ENCODE data around the gene ULK3.

ULK3 gene

DNA sequence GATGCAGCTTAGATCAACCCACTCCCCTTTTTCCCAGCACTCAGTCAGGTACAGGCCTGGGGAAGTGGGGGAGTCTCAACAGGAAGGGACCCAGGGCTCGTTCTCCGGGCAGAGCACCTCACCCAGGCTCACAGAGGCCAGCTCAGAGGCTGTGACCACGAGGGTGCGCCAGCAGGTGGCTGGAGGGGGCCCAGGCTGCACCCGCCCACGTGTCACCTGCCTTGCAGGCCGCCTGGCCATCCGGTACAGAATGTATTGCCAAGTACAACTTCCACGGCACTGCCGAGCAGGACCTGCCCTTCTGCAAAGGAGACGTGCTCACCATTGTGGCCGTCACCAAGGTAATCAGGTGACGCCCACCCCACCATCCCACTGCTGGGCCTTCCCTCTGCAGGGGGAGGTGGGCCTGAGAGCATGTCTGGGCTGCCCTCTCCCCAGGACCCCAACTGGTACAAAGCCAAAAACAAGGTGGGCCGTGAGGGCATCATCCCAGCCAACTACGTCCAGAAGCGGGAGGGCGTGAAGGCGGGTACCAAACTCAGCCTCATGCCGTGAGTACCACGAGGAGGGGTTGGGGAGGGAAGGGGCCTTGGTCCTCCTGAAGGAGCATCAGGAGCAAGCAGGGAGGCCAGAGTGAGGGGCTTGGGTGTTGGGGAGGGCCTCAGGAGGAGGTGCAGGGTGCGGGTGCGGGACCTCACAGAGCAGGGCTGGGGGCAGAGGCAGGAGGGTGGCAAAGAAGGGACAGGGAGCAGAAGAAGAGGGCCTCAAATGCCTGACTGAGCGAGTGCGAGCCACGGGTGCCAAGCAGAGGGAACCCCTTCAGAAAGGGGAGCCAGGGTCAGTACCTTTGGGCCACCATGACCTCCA, 44.3 kb downstream of the ULK3 start:
- Mint-ChIP-seq H3K27me3 (no peaks in the 10 kb centered on the region), H3K36me3 (ENCODE audit: low read depth) (peaks cover 85% of the 10 kb centered on the region), H3K27ac (peak overlapping the region; percentile 92), H3K9me3 (no peaks in the 10 kb centered on the region), H3K4me1 (ENCODE audit: low read depth) (peaks cover 61% of the 10 kb centered on the region), H3K4me3 (peak overlapping the region; percentile 15)
- peak; percentile 38 for DNase-seq

DNA sequence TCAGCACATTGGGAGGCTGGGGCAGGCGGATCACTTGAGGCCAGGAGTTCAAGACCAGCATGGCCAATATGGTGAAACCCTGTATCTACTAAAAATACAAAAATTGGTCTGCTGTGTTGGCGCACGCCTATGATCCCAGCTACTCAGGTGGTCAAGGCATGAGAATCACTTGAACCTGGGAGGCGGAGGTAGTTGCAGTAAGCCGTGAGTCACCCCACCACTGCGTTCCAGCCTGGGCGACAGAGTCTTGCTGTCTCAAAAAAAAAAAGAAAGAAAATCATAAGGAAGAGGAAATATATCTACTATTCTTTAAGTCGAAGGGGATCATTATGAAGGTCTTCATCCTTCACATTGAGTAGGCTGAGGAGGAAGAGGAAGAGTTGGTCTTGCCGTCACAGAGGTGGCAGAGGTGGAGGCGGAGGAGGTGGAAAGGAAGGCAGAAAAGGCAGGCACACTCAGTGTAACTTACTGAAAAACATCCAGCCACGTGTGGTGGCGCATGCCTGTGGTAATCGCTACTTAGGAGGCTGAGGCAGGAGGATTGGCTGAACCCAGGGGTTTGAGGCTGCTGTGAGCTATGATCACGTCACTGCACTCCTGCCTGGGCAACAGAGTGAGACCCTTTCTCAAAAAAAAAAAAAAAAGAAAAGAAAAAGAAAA, 46.9 kb downstream of the ULK3 start:
- peaks cover 87% of the 10 kb centered on the region for H3K4me1 Mint-ChIP-seq (ENCODE audit: low read depth)
- no peaks in the 10 kb centered on the region for H3K27me3 Mint-ChIP-seq
- peaks cover 84% of the 10 kb centered on the region for H3K36me3 Mint-ChIP-seq (ENCODE audit: low read depth)
- peak overlapping the region; percentile 32 for H3K4me3 Mint-ChIP-seq
- DNase-seq, result peak; percentile 62
- H3K9me3 Mint-ChIP-seq, result no peaks in the 10 kb centered on the region
- peak overlapping the region; percentile 91 for H3K27ac Mint-ChIP-seq

DNA sequence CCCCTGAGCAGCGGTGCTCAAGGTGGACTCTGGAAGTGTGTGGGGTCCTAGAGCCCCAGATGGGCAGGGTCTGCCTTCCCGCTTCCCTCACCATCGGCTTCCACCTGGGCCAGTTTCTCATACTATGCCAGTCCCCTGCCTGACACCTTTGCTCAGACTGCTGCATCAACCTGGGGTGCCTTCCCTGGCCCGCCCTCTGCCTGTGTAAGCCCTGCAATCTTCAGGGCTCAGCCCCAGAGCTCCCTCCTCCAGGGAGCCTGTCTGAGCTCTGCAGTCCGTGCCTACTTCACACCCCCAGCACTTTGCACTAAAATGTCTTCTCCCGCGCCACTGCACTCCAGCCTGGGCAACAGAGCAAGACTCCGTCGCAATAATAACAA, 48.0 kb downstream of the ULK3 start:
- Mint-ChIP-seq H3K27me3 (no peaks in the 10 kb centered on the region), H3K4me1 (ENCODE audit: low read depth) (peaks cover 94% of the 10 kb centered on the region), H3K4me3 (peak overlapping the region; percentile 45), H3K9me3 (no peaks in the 10 kb centered on the region), H3K27ac (peak overlapping the region; percentile 91), H3K36me3 (ENCODE audit: low read depth) (peaks cover 84% of the 10 kb centered on the region)
- DNase-seq, result peak; percentile 38

DNA sequence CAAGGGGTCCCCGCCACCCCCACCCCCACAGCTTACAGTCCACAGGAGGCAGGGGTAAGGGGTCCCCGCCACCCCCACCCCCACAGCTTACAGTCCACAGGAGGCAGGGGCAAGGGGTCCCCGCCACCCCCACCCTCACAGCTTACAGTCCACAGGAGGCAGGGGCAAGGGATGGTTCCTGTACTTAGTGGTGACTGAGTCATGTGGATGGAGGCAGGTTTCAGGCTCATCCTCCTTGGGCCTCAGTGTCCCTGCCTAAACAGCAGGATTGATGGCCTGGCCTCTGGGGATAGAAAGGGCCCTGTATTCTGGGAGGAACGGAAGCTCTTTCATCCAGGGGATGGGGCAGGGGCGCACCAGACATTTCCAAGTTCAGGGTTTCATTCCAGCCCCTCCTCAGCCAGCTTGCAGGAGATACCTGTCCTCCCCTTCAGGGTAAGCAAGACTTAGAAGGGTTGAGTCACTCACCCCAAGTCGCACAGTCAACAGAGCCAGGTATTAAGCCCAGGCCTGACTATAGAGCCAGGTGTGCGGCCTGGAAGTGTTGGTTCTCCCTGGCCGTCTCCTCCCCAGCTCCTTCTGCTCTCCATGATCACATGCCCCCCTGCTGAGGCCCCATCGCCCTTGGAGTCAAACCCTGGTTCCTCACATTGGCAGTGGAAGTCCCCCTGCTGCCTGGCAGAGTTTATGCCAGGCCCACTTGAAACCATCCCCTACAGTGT, 48.5 kb downstream of the ULK3 start:
- no peaks in the 10 kb centered on the region for H3K9me3 Mint-ChIP-seq
- no peaks in the 10 kb centered on the region for H3K27me3 Mint-ChIP-seq
- DNase-seq, result peak; percentile 40
- H3K4me1 Mint-ChIP-seq (ENCODE audit: low read depth), result peaks cover 94% of the 10 kb centered on the region
- H3K4me3 Mint-ChIP-seq, result peak overlapping the region; percentile 45
- H3K27ac Mint-ChIP-seq, result peak overlapping the region; percentile 91
- H3K36me3 Mint-ChIP-seq (ENCODE audit: low read depth), result peaks cover 84% of the 10 kb centered on the region

DNA sequence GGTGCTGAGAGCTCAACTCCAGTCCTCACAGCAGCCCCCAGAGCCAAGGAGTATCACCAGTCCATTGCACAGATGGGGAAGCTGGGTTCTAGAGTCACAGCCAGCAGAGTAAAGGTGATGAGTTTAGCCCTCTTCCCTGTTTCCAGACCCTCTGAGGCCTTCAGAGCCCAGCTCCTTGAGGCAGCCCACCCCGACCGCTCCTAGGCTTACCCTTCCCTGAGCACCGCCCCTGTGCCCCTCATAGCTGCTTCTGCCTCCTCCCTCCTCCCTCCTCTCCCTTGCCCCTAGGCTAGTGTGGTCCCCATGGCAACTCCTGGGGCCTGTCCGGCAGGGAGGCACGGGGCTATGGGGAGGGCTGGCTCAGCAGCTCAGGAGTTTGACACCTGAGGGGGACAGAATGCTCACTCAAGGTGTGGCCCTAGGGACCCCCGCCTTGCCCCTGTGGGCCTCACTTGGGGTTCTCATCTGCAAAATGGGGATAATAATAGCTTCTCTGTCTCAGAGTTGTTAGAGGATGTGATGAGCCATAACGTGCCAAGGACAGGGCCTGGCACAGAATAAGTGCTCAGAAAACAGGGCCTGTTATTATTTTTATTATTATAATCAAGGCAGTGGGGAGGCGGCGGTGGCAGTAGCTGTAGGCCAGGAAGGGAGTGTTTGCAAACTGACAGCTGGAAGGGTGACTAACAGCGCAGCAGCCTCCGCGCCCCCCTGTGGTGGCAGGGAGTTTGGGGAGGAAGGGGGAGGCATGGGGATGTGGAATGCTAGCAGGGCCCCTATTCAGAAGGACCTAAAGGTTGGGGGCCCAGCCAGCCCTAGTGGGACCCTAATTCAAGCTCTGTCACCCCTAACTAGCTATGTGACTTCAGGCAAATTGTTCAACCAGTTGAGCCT, 49.6 kb downstream of the ULK3 start:
- DNase-seq, result peak; percentile 77
- Mint-ChIP-seq H3K4me1 (ENCODE audit: low read depth) (peaks cover 94% of the 10 kb centered on the region), H3K9me3 (no peaks in the 10 kb centered on the region), H3K27ac (peak overlapping the region; percentile 99), H3K27me3 (no peaks in the 10 kb centered on the region), H3K4me3 (peak overlapping the region; percentile 38), H3K36me3 (ENCODE audit: low read depth) (peaks cover 84% of the 10 kb centered on the region)

DNA sequence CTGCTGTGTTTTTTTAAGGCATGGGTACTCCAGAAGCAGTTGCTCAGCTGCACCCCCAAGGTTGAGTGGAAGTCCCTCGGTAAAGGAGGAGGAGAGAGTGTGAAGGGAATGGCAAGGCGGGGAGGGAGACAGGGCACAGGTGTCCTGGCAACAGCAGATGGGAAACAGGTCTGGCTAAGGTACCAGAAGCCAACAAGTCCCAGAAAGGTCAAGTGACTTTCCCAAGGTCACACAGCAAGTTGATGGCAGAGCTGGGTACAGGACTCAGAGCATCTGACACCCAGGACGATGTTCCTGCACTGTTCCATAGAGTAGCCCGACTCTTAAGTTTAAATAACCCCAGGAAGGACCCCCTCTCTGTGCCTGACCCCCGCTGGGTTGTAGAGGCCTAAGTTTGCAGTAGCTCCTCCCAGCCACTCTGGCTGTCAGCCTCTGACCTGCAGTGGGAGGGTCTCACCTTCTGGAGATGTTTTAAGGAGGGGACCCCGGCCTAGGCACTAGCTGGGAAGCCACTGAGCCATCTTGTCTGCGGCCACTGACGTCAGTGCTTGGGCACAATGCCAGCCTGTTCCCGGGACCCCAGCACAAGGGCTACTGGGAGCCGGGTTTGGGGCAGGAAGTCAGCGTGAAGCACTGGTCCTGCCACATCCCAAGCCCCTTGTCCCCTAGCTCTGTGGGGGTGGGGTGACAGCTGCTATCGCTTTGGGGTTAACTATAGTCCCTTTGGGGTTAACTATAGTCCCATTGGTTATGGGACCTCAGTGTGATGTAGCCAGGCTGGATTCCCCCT, 50.5 kb downstream of the ULK3 start:
- Mint-ChIP-seq H3K9me3 (no peaks in the 10 kb centered on the region), H3K36me3 (ENCODE audit: low read depth) (peaks cover 81% of the 10 kb centered on the region), H3K27me3 (no peaks in the 10 kb centered on the region), H3K27ac (peak overlapping the region; percentile 99), H3K4me3 (peak overlapping the region; percentile 97), H3K4me1 (ENCODE audit: low read depth) (peaks cover 94% of the 10 kb centered on the region)
- no peak for DNase-seq

DNA sequence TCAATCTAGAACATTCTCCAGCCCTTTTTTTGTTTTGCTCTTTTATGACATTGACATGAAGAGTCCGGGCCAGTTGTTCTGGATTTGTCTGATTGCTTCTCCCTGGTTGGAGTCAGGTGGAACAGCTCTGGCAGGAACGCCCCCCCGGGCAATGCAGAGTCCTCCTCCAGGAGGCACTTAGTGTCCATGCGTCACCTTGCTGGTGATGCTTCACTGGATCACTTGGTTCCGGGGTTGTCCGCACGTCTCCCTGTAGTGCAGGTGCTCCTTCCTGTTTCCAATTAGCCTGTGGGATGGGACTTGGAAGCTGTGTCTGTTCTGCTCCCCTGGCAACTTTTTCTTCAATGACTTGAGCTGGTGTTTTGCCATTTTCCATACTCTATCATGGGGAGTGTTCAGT, 51.3 kb downstream of the ULK3 start:
- DNase-seq, result no peak
- H3K36me3 Mint-ChIP-seq (ENCODE audit: low read depth), result peaks cover 86% of the 10 kb centered on the region
- peak overlapping the region; percentile 99 for H3K27ac Mint-ChIP-seq

DNA sequence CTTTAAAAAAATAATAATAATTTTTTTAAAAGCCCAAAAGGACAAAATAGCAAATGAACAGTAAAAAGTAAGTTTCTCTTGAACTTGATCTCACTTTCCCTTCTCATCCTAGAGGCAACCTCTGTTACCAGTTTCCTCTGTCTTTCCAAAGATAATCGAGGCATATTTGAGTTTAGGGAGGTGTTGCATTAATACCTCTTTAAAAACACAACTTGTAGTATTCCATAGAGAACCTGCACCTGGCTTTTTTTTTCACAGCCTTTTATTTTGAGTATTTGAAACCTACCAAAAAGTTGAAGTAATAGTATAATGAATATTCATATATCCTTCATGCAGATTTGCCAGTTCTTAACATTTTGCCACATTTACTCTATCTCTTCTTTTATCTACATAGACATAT, 51.9 kb downstream of the ULK3 start:
- no peaks in the 10 kb centered on the region for H3K27me3 Mint-ChIP-seq
- peaks cover 85% of the 10 kb centered on the region for H3K36me3 Mint-ChIP-seq (ENCODE audit: low read depth)
- peaks cover 93% of the 10 kb centered on the region for H3K4me1 Mint-ChIP-seq (ENCODE audit: low read depth)
- H3K27ac Mint-ChIP-seq, result peak overlapping the region; percentile 99
- peak overlapping the region; percentile 97 for H3K4me3 Mint-ChIP-seq
- no peaks in the 10 kb centered on the region for H3K9me3 Mint-ChIP-seq
- DNase-seq, result no peak

More for the DNA sequence above, 51.3 kb downstream of the ULK3 start:
- no peaks in the 10 kb centered on the region for H3K9me3 Mint-ChIP-seq
- peaks cover 95% of the 10 kb centered on the region for H3K4me1 Mint-ChIP-seq (ENCODE audit: low read depth)
- peak overlapping the region; percentile 97 for H3K4me3 Mint-ChIP-seq
- no peaks in the 10 kb centered on the region for H3K27me3 Mint-ChIP-seq

DNA sequence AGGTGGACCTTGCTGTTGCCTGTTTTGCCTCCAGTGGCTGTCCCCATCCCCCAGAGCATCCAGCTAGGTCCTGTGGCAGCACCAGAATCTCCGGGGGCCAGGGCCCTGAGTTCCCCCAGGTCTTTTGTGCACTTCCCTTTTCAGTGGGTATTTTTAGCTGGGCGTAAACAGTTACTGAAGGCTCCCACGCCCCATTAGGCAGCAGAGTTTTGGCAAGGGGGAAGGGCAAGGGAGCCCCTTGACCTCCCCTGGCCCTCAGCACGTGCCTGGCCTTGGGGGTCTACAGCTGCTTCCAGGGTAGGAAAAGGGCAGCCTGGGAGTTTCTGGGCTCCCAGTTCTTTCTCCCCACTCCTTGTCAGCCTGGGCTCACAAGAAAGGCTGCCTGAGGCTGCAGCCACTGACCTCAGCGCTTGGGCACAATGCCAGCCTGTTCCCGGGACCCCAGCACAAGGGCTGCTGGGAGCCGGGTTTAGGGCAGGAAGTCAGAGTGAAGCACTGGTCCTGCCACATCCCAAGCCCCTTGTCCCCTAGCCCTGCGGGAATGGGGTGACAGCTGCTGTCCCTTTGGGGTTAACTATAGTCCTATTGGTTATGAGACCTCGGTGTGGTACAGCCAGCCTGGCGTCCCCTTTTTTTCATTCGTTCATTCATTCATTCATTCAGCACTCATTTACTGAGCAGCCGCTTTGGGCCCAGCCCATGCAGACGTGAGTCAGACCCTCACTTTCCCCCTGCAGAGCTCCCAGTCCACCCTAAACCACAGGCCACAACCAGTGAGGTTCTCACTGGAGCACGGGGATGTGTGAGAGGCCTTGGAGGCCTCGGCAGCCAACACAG, 52.7 kb downstream of the ULK3 start:
- H3K36me3 Mint-ChIP-seq (ENCODE audit: low read depth), result peaks cover 87% of the 10 kb centered on the region

DNA sequence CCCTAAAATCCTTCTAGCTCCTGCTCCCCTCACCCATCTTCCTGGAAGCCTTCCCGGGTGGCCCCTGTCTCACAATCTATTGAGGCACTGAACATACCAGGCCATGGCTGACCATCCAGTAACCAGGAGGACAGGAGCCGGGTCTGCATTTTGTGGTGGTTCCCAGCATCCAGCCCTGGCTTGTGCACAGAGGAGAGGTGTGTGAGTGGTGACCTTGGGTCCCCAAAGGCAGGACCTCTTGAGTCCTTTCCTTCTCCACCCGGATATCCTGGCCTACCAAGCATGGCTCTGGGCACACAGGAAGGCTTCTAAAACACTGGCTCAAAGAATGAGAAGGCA, 53.2 kb downstream of the ULK3 start:
- no peaks in the 10 kb centered on the region for H3K27me3 Mint-ChIP-seq
- no peaks in the 10 kb centered on the region for H3K9me3 Mint-ChIP-seq
- peak overlapping the region; percentile 97 for H3K4me3 Mint-ChIP-seq
- peak; percentile 37 for DNase-seq
- H3K36me3 Mint-ChIP-seq (ENCODE audit: low read depth), result peaks cover 87% of the 10 kb centered on the region
- H3K4me1 Mint-ChIP-seq (ENCODE audit: low read depth), result peaks cover 92% of the 10 kb centered on the region
- H3K27ac Mint-ChIP-seq, result peak overlapping the region; percentile 99

More for the DNA sequence above, 52.7 kb downstream of the ULK3 start:
- DNase-seq, result no peak
- H3K27me3 Mint-ChIP-seq, result no peaks in the 10 kb centered on the region
- no peaks in the 10 kb centered on the region for H3K9me3 Mint-ChIP-seq
- peak overlapping the region; percentile 97 for H3K4me3 Mint-ChIP-seq
- peak overlapping the region; percentile 99 for H3K27ac Mint-ChIP-seq
- H3K4me1 Mint-ChIP-seq (ENCODE audit: low read depth), result peaks cover 92% of the 10 kb centered on the region

DNA sequence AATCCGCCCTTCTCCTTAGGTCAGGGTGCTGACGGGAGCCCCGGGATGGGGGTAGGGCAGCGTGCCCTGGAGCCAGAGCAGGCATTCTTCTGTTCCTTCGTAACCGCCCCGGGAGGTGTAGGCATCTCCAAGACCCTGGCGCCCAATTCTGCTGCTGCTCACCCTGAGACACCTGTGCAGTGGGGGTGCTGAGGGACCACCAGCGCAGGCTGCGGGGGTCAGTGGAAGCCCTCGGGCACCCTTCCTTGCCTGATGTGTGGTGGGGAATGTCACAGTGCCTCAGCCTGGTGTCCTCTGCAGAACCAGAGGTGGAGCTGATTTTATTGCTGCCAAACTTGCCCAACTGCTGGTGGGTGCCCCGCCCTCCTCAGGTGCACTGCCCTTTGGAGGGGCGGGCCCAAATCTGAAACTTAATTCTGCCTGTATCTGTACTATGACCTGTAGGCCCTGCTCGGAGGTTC, 53.8 kb downstream of the ULK3 start:
- Mint-ChIP-seq H3K4me1 (ENCODE audit: low read depth) (peaks cover 91% of the 10 kb centered on the region), H3K36me3 (ENCODE audit: low read depth) (peaks cover 88% of the 10 kb centered on the region), H3K9me3 (no peaks in the 10 kb centered on the region), H3K4me3 (peak overlapping the region; percentile 97), H3K27ac (peak overlapping the region; percentile 99), H3K27me3 (no peaks in the 10 kb centered on the region)
- no peak for DNase-seq

DNA sequence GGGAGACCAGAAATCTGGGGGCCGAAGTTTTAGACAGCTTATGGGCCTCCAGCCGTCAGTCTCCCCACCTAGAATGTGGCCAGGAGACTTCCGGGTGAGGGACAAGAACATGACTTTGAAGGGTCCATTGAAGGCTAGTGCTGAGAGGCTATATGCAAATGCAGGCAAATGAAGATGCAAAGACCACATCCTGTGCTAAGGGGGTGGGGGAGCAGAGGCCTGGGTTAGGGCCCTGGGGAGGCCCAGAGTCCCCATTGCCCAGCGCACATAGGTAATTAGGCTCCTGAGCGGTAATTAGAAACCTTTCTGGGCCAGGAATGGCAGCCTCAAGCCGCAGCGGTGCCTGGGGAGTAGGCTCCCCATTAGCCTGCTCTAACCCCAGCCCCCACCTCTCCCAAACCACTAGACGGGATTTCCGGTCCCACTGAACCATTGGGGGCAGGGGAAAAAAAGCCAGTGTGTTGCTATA, 54.2 kb downstream of the ULK3 start:
- Mint-ChIP-seq H3K27ac (peak overlapping the region; percentile 99), H3K4me3 (peak overlapping the region; percentile 97), H3K4me1 (ENCODE audit: low read depth) (peaks cover 89% of the 10 kb centered on the region), H3K36me3 (ENCODE audit: low read depth) (peaks cover 92% of the 10 kb centered on the region), H3K27me3 (no peaks in the 10 kb centered on the region), H3K9me3 (no peaks in the 10 kb centered on the region)
- DNase-seq, result peak; percentile 62

Measured in activated T-cell treated with anti-CD3 and anti-CD28 coated beads, Interleukin-2, amount 50 U/mL, for 24 hours (primary cell).